ENCODE results near the gene BCL7A. TPM values are rescaled to one million over a fixed set of nuclear protein-coding genes. Genes with fewer than 3 reads are reported as not detected.

BCL7A gene
- total RNA-seq, 1 experiment from 2014 or later = 31.6 TPM

DNA sequence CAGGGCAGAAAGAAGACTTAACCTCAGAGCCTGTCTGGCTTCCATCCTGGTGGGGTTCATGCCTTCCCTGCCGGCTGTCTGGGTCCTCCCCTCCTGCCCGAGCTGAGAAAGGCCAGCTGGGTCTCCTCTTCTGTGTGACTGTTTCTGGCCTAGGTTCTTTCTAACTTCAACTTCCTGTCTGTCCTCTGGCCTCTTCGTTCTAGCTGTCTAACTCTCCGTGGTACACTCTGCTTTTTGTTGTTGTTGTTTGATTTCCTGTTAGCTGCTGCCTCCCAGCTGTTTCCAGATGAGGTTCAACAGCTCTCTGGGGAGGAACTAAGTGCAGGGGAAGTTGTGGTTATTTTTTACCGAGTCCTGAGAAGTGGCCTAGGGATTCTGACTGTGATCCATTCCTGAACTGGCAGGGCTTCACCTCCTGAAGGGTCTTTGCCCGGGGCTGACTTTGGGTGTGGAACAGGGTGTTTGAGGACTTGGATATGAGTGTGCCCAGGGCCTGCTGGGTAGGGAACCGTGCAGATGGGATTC lies 60.1 kb downstream of the BCL7A start:
- Histone ChIP-seq H3K4me1 (ENCODE audit: insufficient read depth, low read length) (peaks cover 27% of the 10 kb centered on the region), H3K4me2 (ENCODE audit: low read length) (peak overlapping the region; percentile 93), H3K9me3 (ENCODE audit: low read length) (no peaks in the 10 kb centered on the region), H3K36me3 (ENCODE audit: low read depth, low read length) (peaks cover 5% of the 10 kb centered on the region; the same call in 1 of the 2 replicates), H3K9ac (ENCODE audit: low read length) (peak overlapping the region; percentile 45), H3F3A (ENCODE audit: low read length, unreplicated experiment) (peaks cover 9% of the 10 kb centered on the region), H3K27me3 (ENCODE audit: low read length) (no peaks in the 10 kb centered on the region), H4K20me1 (ENCODE audit: low read length) (peaks cover 23% of the 10 kb centered on the region), H2AFZ (ENCODE audit: low read length) (no peak overlapping the region), H3K79me2 (ENCODE audit: low read length) (peaks cover 79% of the 10 kb centered on the region), H3K27ac (ENCODE audit: low read length) (peak overlapping the region; percentile 85), H3K4me3 (ENCODE audit: low read length) (peak overlapping the region; percentile 81), H3K9me2 (replicated peaks; ENCODE audit: low read length) (no peaks in the 10 kb centered on the region)
- TF ChIP-seq, protein P1, sequence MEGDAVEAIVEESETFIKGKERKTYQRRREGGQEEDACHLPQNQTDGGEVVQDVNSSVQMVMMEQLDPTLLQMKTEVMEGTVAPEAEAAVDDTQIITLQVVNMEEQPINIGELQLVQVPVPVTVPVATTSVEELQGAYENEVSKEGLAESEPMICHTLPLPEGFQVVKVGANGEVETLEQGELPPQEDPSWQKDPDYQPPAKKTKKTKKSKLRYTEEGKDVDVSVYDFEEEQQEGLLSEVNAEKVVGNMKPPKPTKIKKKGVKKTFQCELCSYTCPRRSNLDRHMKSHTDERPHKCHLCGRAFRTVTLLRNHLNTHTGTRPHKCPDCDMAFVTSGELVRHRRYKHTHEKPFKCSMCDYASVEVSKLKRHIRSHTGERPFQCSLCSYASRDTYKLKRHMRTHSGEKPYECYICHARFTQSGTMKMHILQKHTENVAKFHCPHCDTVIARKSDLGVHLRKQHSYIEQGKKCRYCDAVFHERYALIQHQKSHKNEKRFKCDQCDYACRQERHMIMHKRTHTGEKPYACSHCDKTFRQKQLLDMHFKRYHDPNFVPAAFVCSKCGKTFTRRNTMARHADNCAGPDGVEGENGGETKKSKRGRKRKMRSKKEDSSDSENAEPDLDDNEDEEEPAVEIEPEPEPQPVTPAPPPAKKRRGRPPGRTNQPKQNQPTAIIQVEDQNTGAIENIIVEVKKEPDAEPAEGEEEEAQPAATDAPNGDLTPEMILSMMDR (conservative IDR thresholded peaks at IDR 0.05; ENCODE audit: low read depth, low read length) = no peak
- TF ChIP-seq EZH2phosphoT487 (IDR thresholded peaks at IDR 0.05; ENCODE audit: borderline replicate concordance, low read length) (no peak), EZH2 (IDR thresholded peaks at IDR 0.05; ENCODE audit: low read length, unreplicated experiment) (no peak)
- no TSS peak for BruUV-seq (replicated peaks)
- intact Hi-C loops (cut with micrococcal nuclease) = loop anchor here (1.0 to 2.0 kb wide), 2 partner anchors 30 to 41 kb away; no protein-coding TSS in a partner anchor
- ATAC-seq = no peak
- ChIA-PET POLR2A (ENCODE audit: unreplicated experiment) (no interaction called here), CTCF (interaction anchor here (1.0 kb wide), 1 partner anchor 19 kb away, joined by 4 read pairs; no protein-coding TSS in a partner anchor)
- DNase-seq = peak; percentile 14

DNA sequence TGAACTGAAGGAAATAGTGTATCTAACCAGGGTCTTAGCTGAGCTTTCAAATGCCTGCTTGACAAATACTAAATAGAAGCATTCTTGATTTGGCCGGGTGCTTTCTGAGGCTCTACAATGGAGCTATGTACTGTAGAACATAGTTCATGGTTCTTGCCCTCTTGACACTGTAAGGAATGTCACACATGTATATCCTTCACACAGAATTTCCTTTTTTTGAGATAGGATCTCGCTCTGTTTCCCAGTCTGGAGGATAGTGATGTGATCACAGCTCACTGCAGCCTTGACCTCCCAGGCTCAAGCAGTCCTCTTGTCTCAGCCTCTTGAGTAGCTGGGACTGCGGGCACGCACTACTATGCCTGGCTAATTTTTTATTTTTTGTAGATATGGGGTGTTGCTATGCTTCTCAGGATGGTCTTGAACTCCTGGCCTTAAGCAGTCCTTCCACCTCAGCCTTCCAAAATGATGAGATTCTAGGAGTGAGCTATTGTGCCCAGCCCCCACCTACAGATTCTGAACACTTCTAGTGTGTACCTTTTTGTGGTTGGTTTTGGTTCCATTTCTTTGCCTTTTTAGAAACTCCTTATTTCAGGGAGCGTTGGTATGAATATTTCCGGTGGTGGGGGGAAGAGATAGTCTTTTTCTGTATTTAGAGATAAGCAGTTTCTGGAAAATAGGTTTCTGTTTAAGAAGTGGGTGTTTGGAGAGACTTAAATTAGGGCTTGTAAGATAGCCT lies 61.1 kb downstream of the BCL7A start:
- Histone ChIP-seq H3K27me3 (ENCODE audit: low read length) (no peaks in the 10 kb centered on the region), H3K9me3 (ENCODE audit: low read length) (no peaks in the 10 kb centered on the region), H3K4me3 (ENCODE audit: low read length) (no peak overlapping the region), H3K9me2 (replicated peaks; ENCODE audit: low read length) (no peaks in the 10 kb centered on the region), H3K4me2 (ENCODE audit: low read length) (peak overlapping the region; percentile 93), H3F3A (ENCODE audit: low read length, unreplicated experiment) (peaks cover 9% of the 10 kb centered on the region), H2AFZ (ENCODE audit: low read length) (no peak overlapping the region), H4K20me1 (ENCODE audit: low read length) (peaks cover 23% of the 10 kb centered on the region), H3K9ac (ENCODE audit: low read length) (no peak overlapping the region), H3K79me2 (ENCODE audit: low read length) (peaks cover 89% of the 10 kb centered on the region), H3K27ac (ENCODE audit: low read length) (no peak overlapping the region), H3K4me1 (ENCODE audit: insufficient read depth, low read length) (peaks cover 27% of the 10 kb centered on the region), H3K36me3 (ENCODE audit: low read depth, low read length) (peaks cover 5% of the 10 kb centered on the region; the same call in 1 of the 2 replicates)
- TF ChIP-seq, protein P1 (conservative IDR thresholded peaks at IDR 0.05; ENCODE audit: low read depth, low read length) = no peak
- no peak for TF ChIP-seq EZH2 (IDR thresholded peaks at IDR 0.05; ENCODE audit: low read length, unreplicated experiment)
- no peak for TF ChIP-seq EZH2phosphoT487 (IDR thresholded peaks at IDR 0.05; ENCODE audit: borderline replicate concordance, low read length)
- BruUV-seq (replicated peaks) = no TSS peak
- ATAC-seq = no peak
- intact Hi-C loops (cut with micrococcal nuclease) = no loop called here
- DNase-seq = no peak
- POLR2A ChIA-PET (ENCODE audit: unreplicated experiment) = no interaction called here
- CTCF ChIA-PET = no interaction called here
